ENCODE measurements around the gene C19orf53. TPM values are rescaled to one million over a fixed set of nuclear protein-coding genes. Genes with fewer than 3 reads are reported as not detected.
A peak's percentile ranks its signal among the peaks of the same experiment; 100 is the strongest.

C19orf53 gene
- polyA plus RNA-seq, 3 donors, result 125 to 156 (median 132) TPM

GRCh38 chr19:13731147-13731964, 42.9 kb upstream of the C19orf53 start:
- Histone ChIP-seq H3K4me1 (ENCODE audit: control insufficient read depth in 1 of 2, insufficient read depth in 2 of 2, low read length in 2 of 2) (peaks cover 40 to 42% of the 10 kb centered on the region in 2 donors), H3K79me2 (ENCODE audit: insufficient read depth, low read length) (peaks cover 2% of the 10 kb centered on the region), H4K20me1 (ENCODE audit: insufficient read depth, low read length) (no peaks in the 10 kb centered on the region), H3K9ac (ENCODE audit: insufficient read depth, low read length, poor library complexity, severe bottlenecking) (peak overlapping the region; percentile 82), H3K4me2 (replicated peaks; ENCODE audit: extremely low read depth, low read length, poor library complexity, severe bottlenecking) (peak overlapping the region; percentile 100), H3K36me3 (replicated peaks in 1 of 2; ENCODE audit: control insufficient read depth in 1 of 2, insufficient read depth in 2 of 2, low read length in 2 of 2) (no peaks in the 10 kb centered on the region), H3K4me3 (replicated peaks in 1 of 3; ENCODE audit: low read depth in 2 of 3, low read length in 3 of 3) (peak overlapping the region; percentile 42 to 91 (median 59)), H3K27ac (ENCODE audit: low read depth in 1 of 2, low read length in 2 of 2) (peak overlapping the region; percentile 92 to 96), H3K27me3 (ENCODE audit: control insufficient read depth in 2 of 2, insufficient read depth in 2 of 2, low read length in 2 of 2) (no peaks in the 10 kb centered on the region), H2AFZ (ENCODE audit: insufficient read depth, low read depth, low read length, poor library complexity, severe bottlenecking) (peak overlapping the region; percentile 97), H3K9me3 (replicated peaks in 1 of 2; ENCODE audit: control insufficient read depth in 1 of 2, insufficient read depth in 1 of 2, low read length in 2 of 2) (no peaks in the 10 kb centered on the region)
- Mint-ChIP-seq H3K4me3 (peak overlapping the region; percentile 76 to 92), H3K27me3 (ENCODE audit: low read depth in 3 of 3) (peaks cover 0 to 1% (median 0%) of the 10 kb centered on the region in 3 donors), H3K27ac (peak overlapping the region; percentile 98 to 100 (median 100)), H3K4me1 (peaks cover 32% of the 10 kb centered on the region), H3K36me3 (peaks cover 5 to 17% of the 10 kb centered on the region in 2 donors), H3K9me3 (no peaks in the 10 kb centered on the region)
- WGBS (ENCODE audit: insufficient coverage), result under 1% methylated on average over 32 of the region's 39 CpGs
- TF ChIP-seq, protein P1, sequence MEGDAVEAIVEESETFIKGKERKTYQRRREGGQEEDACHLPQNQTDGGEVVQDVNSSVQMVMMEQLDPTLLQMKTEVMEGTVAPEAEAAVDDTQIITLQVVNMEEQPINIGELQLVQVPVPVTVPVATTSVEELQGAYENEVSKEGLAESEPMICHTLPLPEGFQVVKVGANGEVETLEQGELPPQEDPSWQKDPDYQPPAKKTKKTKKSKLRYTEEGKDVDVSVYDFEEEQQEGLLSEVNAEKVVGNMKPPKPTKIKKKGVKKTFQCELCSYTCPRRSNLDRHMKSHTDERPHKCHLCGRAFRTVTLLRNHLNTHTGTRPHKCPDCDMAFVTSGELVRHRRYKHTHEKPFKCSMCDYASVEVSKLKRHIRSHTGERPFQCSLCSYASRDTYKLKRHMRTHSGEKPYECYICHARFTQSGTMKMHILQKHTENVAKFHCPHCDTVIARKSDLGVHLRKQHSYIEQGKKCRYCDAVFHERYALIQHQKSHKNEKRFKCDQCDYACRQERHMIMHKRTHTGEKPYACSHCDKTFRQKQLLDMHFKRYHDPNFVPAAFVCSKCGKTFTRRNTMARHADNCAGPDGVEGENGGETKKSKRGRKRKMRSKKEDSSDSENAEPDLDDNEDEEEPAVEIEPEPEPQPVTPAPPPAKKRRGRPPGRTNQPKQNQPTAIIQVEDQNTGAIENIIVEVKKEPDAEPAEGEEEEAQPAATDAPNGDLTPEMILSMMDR (IDR thresholded peaks at IDR 0.05), result no peak
- intact Hi-C loops (cut with micrococcal nuclease), result loop anchor here (1.0 to 5.0 kb wide), 4 partner anchors 15 to 121 kb away; partner anchors contain the start of genes C19orf53 (in 1 of the 2) and ZSWIM4 (in 1 of the 2)
- DNase-seq, result peak; percentile 89 to 97 (median 94)

- Histone ChIP-seq H4K20me1 (ENCODE audit: insufficient read depth, low read length) (no peaks in the 10 kb centered on the region), H3K79me2 (ENCODE audit: insufficient read depth, low read length) (peaks cover 2% of the 10 kb centered on the region), H3K27ac (ENCODE audit: low read depth in 1 of 2, low read length in 2 of 2) (peak overlapping the region; percentile 92 to 96), H3K4me2 (replicated peaks; ENCODE audit: extremely low read depth, low read length, poor library complexity, severe bottlenecking) (peak overlapping the region; percentile 100), H3K9me3 (replicated peaks in 1 of 2; ENCODE audit: control insufficient read depth in 1 of 2, insufficient read depth in 1 of 2, low read length in 2 of 2) (no peaks in the 10 kb centered on the region), H3K27me3 (ENCODE audit: control insufficient read depth in 2 of 2, insufficient read depth in 2 of 2, low read length in 2 of 2) (no peaks in the 10 kb centered on the region), H3K4me3 (replicated peaks in 1 of 3; ENCODE audit: low read depth in 2 of 3, low read length in 3 of 3) (peak overlapping the region in 1 of 3 experiments; percentile 91), H3K36me3 (replicated peaks in 1 of 2; ENCODE audit: control insufficient read depth in 1 of 2, insufficient read depth in 2 of 2, low read length in 2 of 2) (no peaks in the 10 kb centered on the region), H3K4me1 (ENCODE audit: control insufficient read depth in 1 of 2, insufficient read depth in 2 of 2, low read length in 2 of 2) (peaks cover 40 to 42% of the 10 kb centered on the region in 2 donors), H2AFZ (ENCODE audit: insufficient read depth, low read depth, low read length, poor library complexity, severe bottlenecking) (peak overlapping the region; percentile 97), H3K9ac (ENCODE audit: insufficient read depth, low read length, poor library complexity, severe bottlenecking) (peak overlapping the region; percentile 82)
- no peaks in the 10 kb centered on the region for H3K9me3 Mint-ChIP-seq
- peak overlapping the region; percentile 98 to 100 (median 100) for H3K27ac Mint-ChIP-seq
- peaks cover 32% of the 10 kb centered on the region for H3K4me1 Mint-ChIP-seq
- TF ChIP-seq, protein P1 (IDR thresholded peaks at IDR 0.05), result no peak
- WGBS (ENCODE audit: insufficient coverage), result 88% methylated on average over 6 of the region's 8 CpGs
- peak overlapping the region; percentile 76 to 92 for H3K4me3 Mint-ChIP-seq
- peaks cover 5 to 17% of the 10 kb centered on the region in 2 donors for H3K36me3 Mint-ChIP-seq
- no peaks in the 10 kb centered on the region for H3K27me3 Mint-ChIP-seq (ENCODE audit: low read depth in 3 of 3)
- DNase-seq, result no peak
- intact Hi-C loops (cut with micrococcal nuclease), result loop anchor here (5.0 kb wide), 2 partner anchors 65 to 120 kb away; partner anchors contain the start of gene ZSWIM4 (in 1 of the 2)
Observed at GRCh38 chr19:13732337-13732736, 41.9 kb upstream of the C19orf53 start.
